Amygdala (tissue), 56 donors: ENCODE measurements around the gene HOXA2.

Experiments
- DNase-seq, 56 donors: peaks; one replicate each; lab custom pipeline; 2025; lab: John Stamatoyannopoulos, UW

Gene HOXA2

DNA sequence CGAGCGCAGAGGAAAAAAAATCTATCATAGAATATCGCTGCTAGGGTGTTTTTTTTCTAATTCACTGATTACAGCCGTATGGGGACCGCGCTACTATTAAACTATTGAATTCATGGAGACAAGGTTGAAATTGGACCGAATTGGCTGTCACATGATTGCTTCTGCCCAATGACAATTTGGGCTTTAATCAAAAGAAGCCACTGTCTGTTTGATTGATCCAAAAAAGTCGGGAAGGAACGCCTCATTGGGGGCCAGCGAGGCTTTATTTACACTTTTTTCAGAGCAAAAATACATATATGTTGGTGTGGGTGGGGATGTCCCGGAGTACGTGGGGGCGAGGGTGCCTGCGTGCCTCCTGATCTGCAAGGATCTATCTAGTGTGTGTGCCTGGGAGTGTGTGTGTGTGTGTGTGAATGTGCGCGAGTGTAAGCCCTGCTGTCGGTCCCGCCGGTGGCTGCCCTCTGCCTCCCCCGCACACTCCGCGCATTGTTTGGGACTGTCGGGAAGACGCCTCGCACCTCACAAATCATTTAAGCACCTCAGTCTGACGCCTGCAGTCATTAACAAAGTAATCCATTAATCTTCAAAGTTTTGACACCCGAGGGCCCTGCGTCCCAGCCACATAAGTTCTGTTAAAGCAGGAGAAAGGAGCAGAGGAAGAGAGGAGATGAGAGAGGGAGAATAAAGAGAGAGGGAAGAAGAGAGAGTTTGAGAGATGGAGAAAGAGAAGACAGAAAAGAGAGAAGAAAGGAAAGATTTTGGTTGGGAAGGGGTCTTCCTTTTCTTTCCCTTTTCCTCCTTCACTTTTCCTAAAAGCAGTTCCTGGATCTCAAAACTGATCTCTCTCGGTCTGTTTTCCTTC lies at the start of gene HOXA2:
TSS of gene HOXA2 (minus strand) at position 103 of the 862 bp plus-strand sequence. CDS start 183 bp downstream, outside the sequence.
- DNase-seq = no peak

DNA sequence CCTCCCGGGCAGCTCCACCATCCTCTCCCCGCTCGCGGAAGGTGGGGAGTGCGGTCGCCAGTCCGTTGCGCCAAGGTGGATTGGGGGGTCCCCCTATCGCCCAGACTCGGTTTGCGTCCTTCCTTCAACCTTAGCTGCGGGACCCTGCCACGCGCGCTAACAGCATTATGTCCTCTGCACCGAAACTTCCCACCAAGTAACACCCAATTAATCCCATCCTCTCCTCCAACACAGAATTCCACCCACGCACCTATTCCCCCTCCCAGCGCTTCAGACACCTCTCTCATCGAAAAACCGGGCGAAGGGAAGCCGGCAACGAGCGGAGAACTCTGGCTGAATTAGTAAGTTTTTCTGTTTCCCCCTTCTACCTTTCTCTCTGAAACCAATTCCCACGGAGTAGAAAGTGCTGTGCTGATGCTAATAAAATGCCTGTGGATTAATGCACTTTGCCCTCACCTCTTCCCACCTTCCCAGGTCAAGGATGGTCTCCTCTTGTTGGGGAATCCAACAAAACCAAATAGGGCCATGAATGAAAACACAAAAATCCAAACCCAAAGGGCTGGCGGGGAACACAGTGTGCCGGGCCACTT lies 49.0 kb upstream of the HOXA2 start:
- no peak for DNase-seq

DNA sequence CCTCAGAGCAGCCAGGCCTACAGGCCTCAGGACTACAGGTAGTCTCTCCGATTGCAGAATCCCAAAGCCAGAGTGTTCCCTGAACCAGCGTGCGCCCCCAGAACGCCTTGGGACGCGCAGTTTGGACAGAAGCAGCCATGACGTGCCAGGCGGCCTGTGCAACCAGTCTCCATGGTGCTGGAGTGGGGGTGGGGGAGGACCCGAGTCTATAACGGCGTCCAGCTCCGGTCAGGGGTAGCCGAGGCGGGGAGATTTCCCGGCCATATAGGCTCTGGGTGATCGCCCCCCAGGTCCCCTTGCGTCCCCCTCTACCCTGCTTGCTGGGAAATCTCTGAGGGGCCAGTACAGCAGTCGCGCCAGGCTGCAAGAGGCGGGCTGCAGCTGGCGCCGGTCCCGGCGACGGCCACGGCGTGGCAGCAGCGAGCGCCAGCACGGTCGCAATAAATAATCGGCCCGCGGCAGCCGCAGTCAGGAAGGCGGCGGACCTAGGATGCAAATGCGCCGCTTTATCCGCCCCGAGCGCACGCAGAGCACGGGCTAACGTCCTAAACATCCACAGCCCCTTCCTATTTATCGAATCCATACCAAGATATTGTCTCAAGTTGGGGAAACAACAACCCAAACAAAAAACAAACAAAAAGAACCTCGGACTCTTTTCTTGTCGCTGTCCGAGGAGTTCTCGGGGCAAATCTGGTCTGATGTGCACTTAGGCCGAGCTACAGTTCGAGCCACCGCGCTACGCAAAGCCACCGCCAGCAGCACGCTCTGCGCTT lies 48.3 kb upstream of the HOXA2 start:
- DNase-seq = peak in 8 of 56 donors; percentile 7 to 43 (median 17)

DNA sequence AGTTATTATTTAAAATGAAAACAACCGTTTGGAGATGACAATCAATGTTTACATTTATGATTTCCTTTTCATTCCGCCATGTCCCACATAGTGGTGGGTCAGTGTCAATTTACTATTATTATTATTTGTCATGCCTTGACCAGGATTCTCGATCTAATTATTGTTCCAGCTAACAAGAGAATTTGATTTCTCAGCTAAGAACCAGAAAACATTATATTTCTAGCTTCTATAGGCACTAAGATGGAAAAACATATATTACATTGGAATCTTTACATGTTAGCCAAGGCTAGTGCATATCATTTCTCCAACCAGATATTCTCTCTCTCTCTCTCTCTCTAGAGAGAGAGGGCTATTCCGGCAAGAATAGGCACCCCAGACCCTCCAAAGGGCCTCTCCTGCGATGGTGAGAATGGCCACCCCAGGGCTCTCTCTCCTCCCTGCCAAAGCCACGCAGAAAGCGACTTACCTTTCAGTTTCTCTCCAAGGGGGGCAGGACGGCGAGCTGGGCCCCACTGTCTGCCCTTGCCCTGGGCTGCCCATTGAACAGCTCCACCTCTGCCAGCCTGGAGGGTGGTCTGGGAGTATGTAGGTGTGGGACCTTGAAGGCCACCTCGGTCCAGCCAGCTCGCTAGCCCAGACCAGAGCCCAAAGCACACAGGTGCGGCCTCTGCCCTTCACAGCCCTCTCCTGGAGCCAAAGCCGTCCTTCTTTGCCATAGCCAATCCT lies 47.5 kb upstream of the HOXA2 start:
- no peak for DNase-seq

DNA sequence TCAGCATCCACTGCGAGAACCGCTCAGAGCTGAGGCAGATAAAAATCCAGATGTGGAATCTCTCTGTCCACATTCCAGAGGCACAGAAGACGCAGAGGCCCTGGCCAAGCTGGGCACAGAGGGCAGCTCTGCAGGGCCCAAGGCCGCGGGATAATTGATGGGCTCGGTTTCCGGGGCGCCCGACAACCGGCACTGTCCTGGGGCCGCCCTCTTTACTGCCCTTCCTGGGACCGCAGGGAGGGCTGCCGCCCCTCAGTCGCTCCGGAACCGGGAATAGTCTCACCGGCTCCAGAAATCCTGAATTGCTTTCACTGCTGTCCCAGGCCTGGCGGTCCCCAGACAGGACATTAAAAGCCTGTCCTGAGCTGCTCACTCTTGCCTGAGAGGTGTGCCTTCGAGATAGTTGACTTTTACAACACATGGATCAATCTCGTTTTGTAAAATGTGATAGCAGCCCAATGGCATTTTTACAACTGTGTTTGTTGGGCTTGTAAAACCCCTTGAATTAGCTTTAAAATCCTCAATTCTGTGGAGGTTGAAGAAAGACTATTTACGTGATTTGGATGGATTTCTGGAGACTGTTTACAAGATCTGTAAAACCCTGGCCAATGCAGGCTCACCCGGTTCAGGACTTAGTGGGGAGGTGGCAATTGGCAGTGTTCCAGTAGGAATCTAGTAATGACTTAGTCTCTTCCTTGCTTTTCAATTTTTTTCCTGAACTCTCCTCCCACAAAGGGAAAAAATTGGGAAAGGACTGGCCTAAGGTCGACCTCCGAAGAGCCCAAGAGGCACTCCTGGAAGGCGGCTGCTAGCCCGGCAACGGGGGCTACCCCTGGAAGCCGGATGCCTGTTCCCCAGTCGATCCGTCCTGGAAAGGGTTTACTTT lies 46.5 kb upstream of the HOXA2 start:
- no peak for DNase-seq

DNA sequence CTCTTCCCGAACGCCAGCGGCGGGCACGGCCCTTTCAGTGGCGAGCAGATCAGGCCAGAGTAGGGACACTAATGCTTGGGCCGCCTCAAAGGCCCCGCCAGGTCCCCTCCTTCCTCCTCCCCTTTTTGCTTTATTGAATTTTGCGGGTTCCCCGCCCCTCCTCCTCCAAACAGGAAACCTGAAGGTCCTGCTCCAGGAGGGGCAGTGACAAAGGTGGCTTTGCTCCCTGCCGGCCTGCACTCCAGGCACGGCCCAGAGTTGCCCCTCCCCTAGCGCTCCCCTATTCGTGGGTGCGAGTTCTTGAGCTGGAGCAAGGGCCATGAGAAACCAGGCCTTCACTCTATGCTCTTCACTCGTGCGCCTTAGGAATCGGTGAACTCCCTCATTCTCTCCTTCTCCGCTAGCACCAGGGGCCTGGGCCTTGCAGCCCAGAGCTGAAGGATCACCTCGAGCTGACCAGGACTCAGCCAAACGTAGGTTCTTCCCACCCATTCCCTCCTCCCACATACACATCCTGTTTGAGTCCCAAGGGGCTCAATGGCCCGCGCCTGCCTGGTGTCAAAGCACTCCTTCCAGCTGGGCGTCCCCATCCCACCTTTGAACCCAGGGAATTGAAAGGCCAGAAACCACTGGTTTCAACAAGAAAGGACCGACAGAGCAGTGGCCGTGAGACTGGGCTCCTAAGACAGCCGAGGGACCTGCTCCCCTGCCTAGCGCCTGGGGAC lies 45.7 kb upstream of the HOXA2 start:
- DNase-seq = no peak

DNA sequence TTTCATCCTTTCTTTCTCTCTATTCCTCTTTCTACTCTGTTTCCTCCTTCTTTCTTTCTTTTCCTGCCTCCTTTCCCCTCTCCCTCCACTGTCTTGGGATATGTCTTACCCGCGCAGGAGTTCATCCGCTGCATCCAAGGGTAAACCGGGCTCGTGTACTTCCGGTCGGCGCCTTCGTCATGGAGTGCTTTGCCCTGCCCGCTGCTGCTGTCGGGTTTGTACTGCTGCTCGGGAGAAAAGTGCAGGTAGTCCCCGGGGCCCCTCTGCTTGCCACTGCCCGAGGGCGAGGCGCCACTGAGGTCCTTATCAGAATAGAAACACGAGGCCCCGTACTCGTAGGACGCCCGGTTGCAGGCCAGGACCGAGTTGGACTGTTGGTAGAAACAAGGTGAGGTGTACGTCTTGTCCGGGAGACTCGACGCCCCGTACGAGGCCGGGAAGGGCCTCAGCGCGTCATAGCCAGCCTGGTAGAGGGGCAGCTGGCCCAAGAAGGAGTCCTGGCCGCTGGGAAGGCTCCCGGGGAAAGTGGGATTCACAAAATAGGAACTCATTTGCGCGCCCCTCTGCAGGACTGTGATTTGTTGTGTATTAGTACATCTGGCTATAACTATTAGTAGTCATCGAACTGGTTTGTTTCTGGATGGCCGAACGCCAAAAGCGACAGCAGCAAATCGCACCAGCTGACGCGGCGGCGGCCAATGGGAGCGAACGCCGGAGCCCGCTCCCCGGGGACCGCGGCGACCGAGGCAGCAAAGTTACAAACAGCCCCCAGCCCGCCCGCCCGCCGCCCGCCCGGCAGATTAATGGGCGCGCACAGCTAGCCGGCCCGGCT lies 44.9 kb upstream of the HOXA2 start, which contains the start of gene HOXA6:
TSS of gene HOXA6 (minus strand) at position 576 of the 832 bp plus-strand sequence. CDS start at position 551, 25 bp downstream.
- DNase-seq = no peak

DNA sequence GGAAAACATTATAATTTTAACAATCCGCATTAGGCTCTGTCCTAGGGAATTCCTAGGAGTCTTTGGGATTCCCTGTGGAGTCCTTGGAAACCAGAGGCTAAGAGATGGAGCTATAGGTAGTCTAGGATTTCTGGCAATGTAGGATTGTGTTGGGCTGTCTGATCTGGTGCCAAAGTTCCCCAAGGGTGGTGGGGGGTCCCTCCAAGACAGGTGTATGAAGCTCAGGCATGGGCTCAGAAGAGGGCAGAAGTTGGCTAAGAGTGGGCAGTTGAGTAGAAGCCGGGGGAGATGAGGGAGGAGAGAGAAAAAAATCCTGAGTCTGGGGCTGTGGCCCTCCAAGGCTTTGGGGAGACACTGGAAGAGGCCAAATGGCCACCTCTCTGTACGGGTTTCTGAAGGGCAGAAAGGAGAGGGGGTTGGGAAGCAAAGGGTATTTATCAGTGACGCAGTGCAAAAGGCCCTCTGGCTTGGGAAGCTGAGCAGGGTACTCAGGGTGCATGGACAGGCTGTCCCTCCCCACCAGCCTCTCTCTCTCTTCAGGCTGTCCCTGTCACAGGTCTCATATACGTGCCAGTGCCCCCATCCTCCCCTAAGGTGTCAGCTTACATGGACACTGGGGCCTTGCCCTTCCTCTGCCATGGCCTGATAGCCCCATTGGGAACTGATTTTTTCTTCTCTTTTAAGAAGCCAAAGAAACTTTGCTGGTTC lies 44.2 kb upstream of the HOXA2 start:
- no peak for DNase-seq

DNA sequence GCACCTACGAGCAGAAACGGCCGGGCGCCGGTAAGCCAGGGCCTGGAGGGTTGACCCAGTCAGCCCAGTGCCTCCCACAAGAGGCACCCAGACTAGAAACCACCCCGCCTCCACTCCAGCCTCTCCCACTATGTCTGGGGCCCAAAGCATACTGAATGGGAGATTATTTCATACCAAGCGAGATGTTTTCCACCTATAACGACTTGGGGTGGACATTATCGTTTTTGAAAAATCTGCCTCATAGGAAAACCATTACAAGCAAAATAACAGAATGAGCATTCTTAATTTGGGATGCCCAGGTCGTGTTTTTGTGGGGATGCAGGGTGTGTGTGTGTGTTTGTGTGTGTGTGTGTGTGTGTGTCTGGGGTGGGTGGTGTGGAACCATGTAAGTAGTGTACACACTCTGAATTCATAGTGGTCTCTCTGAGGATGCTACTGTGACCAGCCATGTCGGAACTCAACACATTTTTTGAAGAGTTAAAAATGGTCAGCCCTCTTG lies 43.5 kb upstream of the HOXA2 start:
- no peak for DNase-seq

DNA sequence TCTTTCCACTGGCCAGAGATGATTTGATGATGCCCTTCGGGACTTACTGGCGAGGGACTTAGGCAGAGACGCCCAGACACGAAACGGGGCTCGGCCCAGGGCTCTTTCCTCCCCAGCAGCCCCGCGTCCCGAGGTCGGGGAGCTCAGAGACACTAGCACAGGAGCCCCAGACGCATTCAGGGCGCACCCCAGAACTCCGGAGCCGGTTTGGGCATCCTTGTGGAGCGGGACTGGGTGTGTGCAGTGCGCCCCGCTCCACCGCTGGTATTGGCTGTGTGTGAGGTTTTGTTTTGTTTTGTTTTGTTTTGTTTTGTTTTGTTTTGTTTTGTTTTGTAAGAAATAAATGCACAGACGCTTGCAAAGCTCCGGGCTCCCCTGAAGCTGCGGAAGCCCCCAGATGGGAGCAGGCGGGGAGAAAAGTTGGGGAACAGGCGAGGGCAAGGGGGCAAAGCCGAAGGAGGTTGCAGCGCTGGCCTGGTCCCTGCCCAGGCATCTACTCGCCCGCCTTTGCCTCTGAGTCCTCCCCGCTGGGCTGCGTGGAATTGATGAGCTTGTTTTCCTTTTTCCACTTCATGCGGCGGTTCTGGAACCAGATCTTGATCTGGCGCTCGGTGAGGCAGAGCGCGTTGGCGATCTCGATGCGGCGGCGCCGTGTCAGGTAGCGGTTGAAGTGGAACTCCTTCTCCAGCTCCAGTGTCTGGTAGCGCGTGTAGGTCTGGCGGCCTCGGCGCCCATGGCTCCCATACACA lies 42.9 kb upstream of the HOXA2 start:
- no peak for DNase-seq

DNA sequence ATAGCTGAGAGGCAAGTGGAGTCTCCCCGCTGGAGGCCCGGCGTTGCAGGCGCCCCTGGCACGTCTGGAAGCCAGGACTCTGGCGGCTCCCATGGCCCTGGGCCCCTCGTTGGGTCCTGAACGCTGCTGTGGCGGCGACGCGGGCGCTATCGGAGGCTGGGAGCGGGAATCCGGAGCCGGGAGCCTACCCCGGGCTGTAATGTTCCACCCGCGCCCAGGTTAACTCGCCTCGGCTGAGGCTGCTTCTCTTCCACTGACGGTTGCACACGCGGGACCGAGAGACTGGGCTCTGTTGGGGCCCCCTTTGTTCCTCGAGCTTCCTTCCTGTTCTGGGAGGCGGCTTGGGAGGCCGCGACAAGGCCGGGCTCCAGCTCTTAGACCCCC lies 42.3 kb upstream of the HOXA2 start:
- no peak for DNase-seq

DNA sequence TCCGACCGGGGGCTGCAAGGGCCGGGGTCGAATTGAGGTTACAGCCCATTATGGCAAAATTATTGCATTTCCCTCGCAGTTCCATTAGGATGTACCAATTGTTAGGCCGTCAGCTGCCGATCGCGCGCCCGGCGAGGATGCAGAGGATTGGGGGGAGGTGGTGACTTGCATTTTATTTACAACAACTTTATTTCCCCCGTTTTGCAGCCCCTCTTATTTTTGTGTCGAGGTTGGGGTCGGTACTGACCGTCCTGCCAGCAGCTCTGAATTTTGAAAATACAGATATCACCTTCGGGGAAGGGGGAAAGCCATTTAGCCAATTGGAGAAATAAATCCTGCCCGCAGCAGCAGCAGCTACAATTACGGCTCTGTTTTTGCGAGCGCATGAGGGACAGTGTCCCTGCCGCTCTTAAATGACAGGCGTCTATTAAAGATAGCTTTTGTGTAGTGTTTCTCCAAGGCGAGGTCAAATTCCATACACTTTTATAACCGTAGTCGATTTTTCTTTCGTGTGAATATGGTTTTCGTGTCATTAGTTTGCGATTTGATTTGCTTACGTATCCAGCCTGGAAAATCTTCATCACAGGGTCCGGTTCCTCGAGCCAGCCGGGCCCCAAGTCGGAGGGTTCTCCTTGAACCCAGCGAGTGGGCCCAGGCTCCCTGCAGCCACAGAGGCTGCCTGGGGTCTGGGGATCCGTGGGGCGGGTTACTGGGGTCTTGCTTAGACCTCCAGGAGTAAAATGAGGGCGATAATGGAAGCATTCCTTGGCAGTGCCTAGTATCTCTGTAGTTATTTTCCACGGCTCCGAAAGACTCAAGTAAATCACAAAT lies 41.7 kb upstream of the HOXA2 start:
- no peak for DNase-seq

DNA sequence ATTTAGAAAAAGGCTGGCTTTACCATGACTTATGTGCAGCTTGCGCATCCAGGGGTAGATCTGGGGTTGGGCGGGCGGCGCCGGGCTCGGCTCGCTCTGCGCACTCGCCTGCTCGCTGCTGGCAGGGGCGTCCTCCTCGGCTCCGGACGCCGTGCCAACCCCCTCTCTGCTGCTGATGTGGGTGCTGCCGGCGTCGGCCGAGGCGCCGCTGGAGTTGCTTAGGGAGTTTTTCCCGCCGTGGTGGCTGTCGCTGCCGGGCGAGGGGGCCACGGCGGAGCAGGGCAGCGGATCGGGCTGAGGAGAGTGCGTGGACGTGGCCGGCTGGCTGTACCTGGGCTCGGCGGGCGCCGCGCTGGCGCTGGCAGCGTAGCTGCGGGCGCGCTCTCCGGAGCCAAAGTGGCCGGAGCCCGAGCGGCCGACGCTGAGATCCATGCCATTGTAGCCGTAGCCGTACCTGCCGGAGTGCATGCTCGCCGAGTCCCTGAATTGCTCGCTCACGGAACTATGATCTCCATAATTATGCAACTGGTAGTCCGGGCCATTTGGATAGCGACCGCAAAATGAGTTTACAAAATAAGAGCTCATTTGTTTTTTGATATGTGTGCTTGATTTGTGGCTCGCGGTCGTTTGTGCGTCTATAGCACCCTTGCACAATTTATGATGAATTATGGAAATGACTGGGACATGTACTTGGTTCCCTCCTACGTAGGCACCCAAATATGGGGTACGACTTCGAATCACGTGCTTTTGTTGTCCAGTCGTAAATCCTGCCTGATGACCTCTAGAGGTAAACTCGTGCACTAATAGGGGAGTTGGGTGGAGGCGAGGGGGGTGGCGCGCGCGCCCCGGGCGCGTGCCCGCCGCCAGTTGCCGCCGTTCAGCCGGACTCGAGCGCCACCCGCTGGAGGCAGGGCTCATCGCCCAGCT lies 40.8 kb upstream of the HOXA2 start, which contains the start of gene HOXA5:
TSS of gene HOXA5 (minus strand) at position 659 of the 927 bp plus-strand sequence. CDS start at position 585, 74 bp downstream.
- DNase-seq = no peak

DNA sequence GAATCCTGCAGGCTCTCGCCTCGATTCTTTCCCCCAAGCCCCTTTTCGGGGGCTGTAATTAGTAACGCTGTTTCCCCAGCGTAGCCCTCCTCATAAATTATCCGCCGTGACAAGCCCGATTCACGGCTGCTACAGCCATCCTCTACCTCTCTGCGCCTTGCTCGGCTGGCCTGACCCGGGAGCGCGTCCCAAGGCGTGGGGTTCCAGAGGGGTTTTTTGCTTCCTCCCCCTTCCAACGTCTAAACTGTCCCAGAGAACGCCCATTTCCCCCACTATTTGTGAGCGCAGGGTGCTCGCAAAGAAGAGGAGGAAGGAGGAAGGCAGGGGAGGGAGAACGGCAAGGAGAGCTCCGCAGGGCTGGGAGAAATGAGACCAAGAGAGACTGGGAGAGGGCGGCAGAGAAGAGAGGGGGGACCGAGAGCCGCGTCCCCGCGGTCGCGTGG lies 40.1 kb upstream of the HOXA2 start:
- no peak for DNase-seq
